CD4-positive, alpha-beta T cell (primary cell): ENCODE measurements around the gene SDK2. TPM values are rescaled to one million over a fixed set of nuclear protein-coding genes. Genes with fewer than 3 reads are reported as not detected.

Source experiments
- ATAC-seq: fragments of 200-7000 bp; cut with Tn5 transposase; one replicate; pipeline ENCODE4 v1.10.0; 2022; ENCODE audit warnings: mild to moderate bottlenecking; ENCODE audit not compliant: poor library complexity
- CTCF ChIA-PET: fragments of 350-600 bp; sonication (Branson Sonifier 250); formaldehyde crosslinking; loops from one replicate; lab custom pipeline; 2021; ENCODE audit warnings: antibody characterized with exemption, inconsistent platforms; lab: Charles Lee
- POLR2A ChIA-PET: fragments of 350-600 bp; sonication (Branson Sonifier 250); formaldehyde crosslinking; loops from one replicate; lab custom pipeline; 2021; ENCODE audit warnings: antibody characterized with exemption, inconsistent platforms; lab: Charles Lee
- DNase-seq, 14 experiments: peaks; one replicate each; pipeline ENCODE4 v3.0.0-alpha.2; 2013 to 2020; ENCODE audit warnings: mixed read lengths in 2 of 14
- H3K27ac ChIP-seq, 2 donors: one replicate each; pipeline versions ENCODE4 v1.5.1 to v1.7.0; 2013; ENCODE audit warnings: low read length in 2 of 2, low read depth in 1 of 2, mild to moderate bottlenecking in 1 of 2
- H3K27me3 ChIP-seq, 2 experiments: 1 replicate in 1 of 2; 2 replicates in 1 of 2; pipeline versions ENCODE4 v1.6.1 to v1.7.0; 2013; ENCODE audit warnings: low read length in 2 of 2, control low read depth in 1 of 2, mild to moderate bottlenecking in 1 of 2, moderate library complexity in 1 of 2; ENCODE audit not compliant: insufficient read depth in 2 of 2, control insufficient read depth in 1 of 2
- H3K36me3 ChIP-seq: one replicate; pipeline ENCODE4 v1.6.1; 2013; ENCODE audit warnings: low read length, control low read depth; ENCODE audit not compliant: insufficient read depth
- H3K4me1 ChIP-seq: one replicate; pipeline ENCODE4 v1.6.1; 2013; ENCODE audit warnings: low read length, control low read depth; ENCODE audit not compliant: insufficient read depth
- H3K4me3 ChIP-seq: one replicate; pipeline ENCODE4 v1.5.1; 2013; ENCODE audit warnings: mild to moderate bottlenecking, low read length, moderate library complexity
- H3K9me3 ChIP-seq, 2 experiments: 1 replicate in 1 of 2; 2 replicates in 1 of 2; pipeline versions ENCODE4 v1.6.1 to v1.7.0; 2013; ENCODE audit warnings: low read length in 2 of 2, mild to moderate bottlenecking in 2 of 2, control low read depth in 1 of 2, moderate library complexity in 1 of 2; ENCODE audit not compliant: control insufficient read depth in 1 of 2, insufficient read depth in 1 of 2
- H3K27ac Mint-ChIP-seq: one replicate; pipeline ENCODE4 v1.8.0; 2020; ENCODE audit warnings: mixed read lengths
- H3K27me3 Mint-ChIP-seq: one replicate; pipeline ENCODE4 v1.8.0; 2021; ENCODE audit warnings: mixed read lengths
- H3K36me3 Mint-ChIP-seq: one replicate; pipeline ENCODE4 v1.8.0; 2021; ENCODE audit warnings: low read depth, mixed read lengths
- H3K4me1 Mint-ChIP-seq: one replicate; pipeline ENCODE4 v1.8.0; 2021; ENCODE audit warnings: low read depth, mixed read lengths
- H3K4me3 Mint-ChIP-seq: one replicate; pipeline ENCODE4 v1.8.0; 2020; ENCODE audit warnings: mild to moderate bottlenecking, mixed read lengths
- H3K9me3 Mint-ChIP-seq: one replicate; pipeline ENCODE4 v1.8.0; 2020; ENCODE audit warnings: mixed read lengths
- intact Hi-C, 2 experiments: fragments of 100-400 bp; cut with DNase I in 1 of 2; cut with micrococcal nuclease in 1 of 2; formaldehyde crosslinking; loops; one replicate each; pipeline versions ENCODE4 v1.15.1 to v1.9.0; 2023 to 2025; cut with DNase I, micrococcal nuclease
- total RNA-seq, 174 experiments: library from RNA in 2 of 174; stranded (reverse) in 2 of 174; gene quantifications; one replicate each; pipeline ENCODE4 v1.2.3 and lab custom pipeline; 2021 to 2026
- TF ChIP-seq, protein P1 (sequence below): fragments of 200-600 bp; IDR thresholded peaks from one replicate; pipeline ENCODE4 v1.8.0; 2022; ENCODE audit warnings: antibody characterized with exemption, mild to moderate bottlenecking

Gene SDK2
- total RNA-seq, 2 experiments from 2014 or later = 8.1 to 8.2 TPM

DNA sequence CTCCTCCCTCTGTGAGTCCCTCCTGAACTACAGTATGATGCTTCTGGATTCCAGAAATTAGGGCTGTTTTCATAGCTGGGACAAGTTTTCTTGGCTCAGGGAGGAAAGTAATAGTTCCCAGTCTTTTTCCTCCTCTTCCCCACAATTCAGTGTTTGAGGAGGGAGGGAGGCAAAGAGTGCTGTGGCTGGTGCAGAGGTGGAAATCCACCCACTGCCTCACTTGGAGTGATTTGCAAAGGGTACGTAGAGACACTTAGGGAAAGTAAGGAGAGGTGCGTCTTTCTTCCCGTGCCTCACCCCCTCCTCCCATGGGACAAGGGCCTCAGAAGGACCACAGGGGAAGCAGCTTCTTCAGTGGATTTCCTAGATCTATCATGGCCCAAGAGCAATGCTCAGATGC, 21.9 kb downstream of the SDK2 start:
- Mint-ChIP-seq H3K9me3 (peaks cover 4% of the 10 kb centered on the region), H3K4me3 (no peak overlapping the region), H3K27me3 (no peaks in the 10 kb centered on the region), H3K27ac (no peak overlapping the region), H3K4me1 (no peaks in the 10 kb centered on the region), H3K36me3 (no peaks in the 10 kb centered on the region)
- TF ChIP-seq, protein P1, sequence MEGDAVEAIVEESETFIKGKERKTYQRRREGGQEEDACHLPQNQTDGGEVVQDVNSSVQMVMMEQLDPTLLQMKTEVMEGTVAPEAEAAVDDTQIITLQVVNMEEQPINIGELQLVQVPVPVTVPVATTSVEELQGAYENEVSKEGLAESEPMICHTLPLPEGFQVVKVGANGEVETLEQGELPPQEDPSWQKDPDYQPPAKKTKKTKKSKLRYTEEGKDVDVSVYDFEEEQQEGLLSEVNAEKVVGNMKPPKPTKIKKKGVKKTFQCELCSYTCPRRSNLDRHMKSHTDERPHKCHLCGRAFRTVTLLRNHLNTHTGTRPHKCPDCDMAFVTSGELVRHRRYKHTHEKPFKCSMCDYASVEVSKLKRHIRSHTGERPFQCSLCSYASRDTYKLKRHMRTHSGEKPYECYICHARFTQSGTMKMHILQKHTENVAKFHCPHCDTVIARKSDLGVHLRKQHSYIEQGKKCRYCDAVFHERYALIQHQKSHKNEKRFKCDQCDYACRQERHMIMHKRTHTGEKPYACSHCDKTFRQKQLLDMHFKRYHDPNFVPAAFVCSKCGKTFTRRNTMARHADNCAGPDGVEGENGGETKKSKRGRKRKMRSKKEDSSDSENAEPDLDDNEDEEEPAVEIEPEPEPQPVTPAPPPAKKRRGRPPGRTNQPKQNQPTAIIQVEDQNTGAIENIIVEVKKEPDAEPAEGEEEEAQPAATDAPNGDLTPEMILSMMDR = no peak
- ATAC-seq (no peak), DNase-seq (no peak)
- CTCF ChIA-PET = no interaction called here
- no peaks in the 10 kb centered on the region for H3K36me3 ChIP-seq
- no peaks in the 10 kb centered on the region for H3K27me3 ChIP-seq
- H3K4me3 ChIP-seq = no peak overlapping the region
- H3K9me3 ChIP-seq = peaks cover 8 to 12% of the 10 kb centered on the region in 2 experiments
- H3K4me1 ChIP-seq = no peaks in the 10 kb centered on the region
- no peak overlapping the region for H3K27ac ChIP-seq
- intact Hi-C loops = no loop called here
- POLR2A ChIA-PET = no interaction called here

DNA sequence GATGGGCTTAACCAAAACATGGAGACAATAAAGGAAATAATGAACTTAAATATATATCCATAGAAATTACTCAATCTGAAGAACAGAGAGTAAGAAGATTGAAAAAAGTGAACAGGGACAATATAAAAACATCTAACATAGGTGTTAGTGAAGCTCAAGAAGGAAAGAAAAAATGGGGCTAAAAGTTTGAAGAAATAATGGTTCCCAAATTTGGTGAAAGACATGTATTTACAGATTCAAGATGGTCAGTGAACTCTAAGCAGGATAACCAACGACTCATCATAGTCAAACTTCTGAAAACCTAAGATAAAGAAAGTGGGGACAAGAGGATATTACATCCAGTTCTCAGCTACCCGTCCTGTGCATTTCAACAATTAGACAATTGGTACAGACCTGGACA, 22.6 kb downstream of the SDK2 start:
- H3K4me1 Mint-ChIP-seq = no peaks in the 10 kb centered on the region
- H3K36me3 Mint-ChIP-seq = no peaks in the 10 kb centered on the region
- CTCF ChIA-PET = no interaction called here
- DNase-seq (no peak), ATAC-seq (no peak)
- Histone ChIP-seq H3K27me3 (no peaks in the 10 kb centered on the region), H3K9me3 (peaks cover 8 to 12% of the 10 kb centered on the region in 2 experiments), H3K4me1 (no peaks in the 10 kb centered on the region), H3K36me3 (no peaks in the 10 kb centered on the region), H3K27ac (no peak overlapping the region), H3K4me3 (no peak overlapping the region)
- H3K27me3 Mint-ChIP-seq = no peaks in the 10 kb centered on the region
- no peak overlapping the region for H3K27ac Mint-ChIP-seq
- TF ChIP-seq, protein P1 = no peak
- no peak overlapping the region for H3K4me3 Mint-ChIP-seq
- H3K9me3 Mint-ChIP-seq = peaks cover 4% of the 10 kb centered on the region
- POLR2A ChIA-PET = no interaction called here
- intact Hi-C loops = no loop called here

DNA sequence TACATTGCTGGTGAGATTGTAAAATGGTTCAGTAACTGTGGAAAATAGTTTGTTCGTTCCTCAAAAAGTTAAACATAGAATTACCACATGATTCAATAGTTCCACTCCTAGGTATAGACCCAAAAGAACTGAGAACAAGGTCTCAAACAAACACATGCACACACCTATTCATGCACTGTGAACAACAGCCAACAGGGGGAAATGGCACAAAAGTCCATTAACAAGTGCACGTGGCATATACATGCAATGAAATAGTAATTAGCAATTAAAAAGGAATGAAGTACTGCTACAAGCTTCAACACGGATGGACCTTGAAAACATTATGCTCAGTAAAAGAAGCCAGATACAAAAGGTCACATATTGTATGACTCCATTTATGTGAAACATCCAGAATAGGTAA, 23.8 kb downstream of the SDK2 start:
- DNase-seq = no peak
- CTCF ChIA-PET = no interaction called here
- intact Hi-C loops = no loop called here
- Histone ChIP-seq H3K4me1 (no peaks in the 10 kb centered on the region), H3K9me3 (peaks cover 8 to 12% of the 10 kb centered on the region in 2 experiments), H3K36me3 (no peaks in the 10 kb centered on the region), H3K27ac (no peak overlapping the region), H3K27me3 (no peaks in the 10 kb centered on the region), H3K4me3 (no peak overlapping the region)
- H3K9me3 Mint-ChIP-seq = peaks cover 4% of the 10 kb centered on the region
- peaks cover 6% of the 10 kb centered on the region for H3K4me1 Mint-ChIP-seq
- H3K27ac Mint-ChIP-seq = no peak overlapping the region
- TF ChIP-seq, protein P1 = no peak
- H3K27me3 Mint-ChIP-seq = no peaks in the 10 kb centered on the region
- POLR2A ChIA-PET = no interaction called here
- H3K4me3 Mint-ChIP-seq = no peak overlapping the region
- ATAC-seq = no peak
- H3K36me3 Mint-ChIP-seq = no peaks in the 10 kb centered on the region
